Loucy (cell line): ENCODE data around the gene FBXO31.

ENCODE experiments used
- H2AFZ ChIP-seq: fragments of 200-600 bp; sonication (generic); 2 replicates; pipeline ENCODE4 v1.6.0; 2016; ENCODE audit warnings: antibody characterized with exemption, mild to moderate bottlenecking, low read length, moderate library complexity
- H3F3A ChIP-seq: fragments of 200-600 bp; 2 replicates; pipeline ENCODE4 v1.6.0; 2016; ENCODE audit warnings: antibody characterized with exemption, low read depth, mild to moderate bottlenecking
- H3K27me3 ChIP-seq: fragments of 200-600 bp; sonication (generic); 2 replicates; pipeline ENCODE4 v1.6.1; 2014; ENCODE audit warnings: low read length, mild to moderate bottlenecking; ENCODE audit not compliant: insufficient read depth, poor library complexity, severe bottlenecking
- H3K36me3 ChIP-seq: fragments of 200-600 bp; sonication (generic); 2 replicates; pipeline ENCODE4 v1.6.1; 2016; ENCODE audit warnings: low read length; ENCODE audit not compliant: insufficient read depth
- H3K4me1 ChIP-seq: fragments of 200-600 bp; sonication (generic); 2 replicates; pipeline ENCODE4 v1.5.1; 2014; ENCODE audit warnings: low read length, mild to moderate bottlenecking; ENCODE audit not compliant: insufficient read depth, poor library complexity, severe bottlenecking
- H3K4me2 ChIP-seq: fragments of 200-600 bp; sonication (generic); 2 replicates; pipeline ENCODE4 v1.6.0; 2014; ENCODE audit warnings: antibody characterized with exemption, low read length, low read depth, mild to moderate bottlenecking; ENCODE audit not compliant: poor library complexity, severe bottlenecking
- H3K4me3 ChIP-seq: fragments of 200-600 bp; sonication (generic); 2 replicates; pipeline ENCODE4 v1.5.1; 2014; ENCODE audit warnings: low read length, mild to moderate bottlenecking, mixed read lengths; ENCODE audit not compliant: poor library complexity, severe bottlenecking
- H3K79me2 ChIP-seq: fragments of 200-600 bp; sonication (generic); 2 replicates; pipeline ENCODE4 v1.6.1; 2014; ENCODE audit warnings: low read length; ENCODE audit not compliant: insufficient read depth
- H3K9ac ChIP-seq: fragments of 200-600 bp; sonication (generic); 2 replicates; pipeline ENCODE4 v1.6.0; 2014; ENCODE audit warnings: mild to moderate bottlenecking, low read depth, low read length, moderate library complexity; ENCODE audit not compliant: poor library complexity, severe bottlenecking
- H3K9me2 ChIP-seq: fragments of 200-600 bp; sonication (generic); replicated peaks from 2 replicates; pipeline ENCODE4 v1.6.1; 2016; ENCODE audit warnings: low read depth, low read length, mixed read lengths
- H3K9me3 ChIP-seq: fragments of 200-600 bp; sonication (generic); 2 replicates; pipeline ENCODE4 v1.6.1; 2014; ENCODE audit warnings: mild to moderate bottlenecking, antibody characterized with exemption, low read length, low read depth; ENCODE audit not compliant: insufficient read depth
- H4K20me1 ChIP-seq: fragments of 200-600 bp; sonication (generic); 2 replicates; pipeline ENCODE4 v1.6.0; 2014; ENCODE audit warnings: antibody characterized with exemption, low read length, mild to moderate bottlenecking; ENCODE audit not compliant: insufficient read depth, poor library complexity, severe bottlenecking
- EZH2phosphoT487 ChIP-seq: fragments of 200-600 bp; IDR thresholded peaks from 2 replicates; pipeline ENCODE4 v1.6.1; 2018; ENCODE audit warnings: antibody characterized with exemption, mild to moderate bottlenecking, moderate library complexity, borderline replicate concordance
- TF ChIP-seq, protein P1 (sequence below): fragments of 200-600 bp; sonication (generic); conservative IDR thresholded peaks from 2 replicates; pipeline ENCODE4 v1.5.1; 2014; ENCODE audit warnings: mild to moderate bottlenecking, antibody characterized with exemption, low read length

Gene FBXO31

DNA sequence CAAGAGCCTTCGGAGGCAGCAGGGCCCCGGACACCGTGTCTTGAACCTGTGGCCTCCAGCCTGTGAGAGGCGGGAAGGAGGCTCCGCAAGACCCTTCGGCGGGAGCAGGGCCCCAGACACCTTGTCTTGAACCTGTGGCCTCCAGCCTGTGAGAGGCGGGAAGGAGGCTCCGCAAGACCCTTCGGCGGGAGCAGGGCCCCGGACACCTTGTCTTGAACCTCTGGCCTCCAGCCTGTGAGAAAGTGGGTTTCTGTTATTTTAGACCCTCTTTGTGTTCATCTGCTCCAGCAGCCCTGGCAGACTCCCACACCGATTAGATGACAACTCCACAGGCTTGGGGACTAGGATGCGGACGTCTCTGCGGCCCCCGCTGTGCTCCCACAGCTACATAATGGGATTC is 30.0 kb downstream of the FBXO31 start:
- Histone ChIP-seq H3K79me2 (no peaks in the 10 kb centered on the region), H3K27me3 (no peaks in the 10 kb centered on the region), H3K9me2 (no peaks in the 10 kb centered on the region), H3K9me3 (no peaks in the 10 kb centered on the region), H4K20me1 (no peaks in the 10 kb centered on the region), H3K36me3 (peaks cover 12% of the 10 kb centered on the region; the same call in 1 of the 2 replicates), H3K4me3 (no peak overlapping the region), H3K9ac (no peak overlapping the region), H3K4me1 (no peaks in the 10 kb centered on the region), H2AFZ (no peak overlapping the region), H3K4me2 (no peak overlapping the region), H3F3A (no peaks in the 10 kb centered on the region)
- TF ChIP-seq, protein P1, sequence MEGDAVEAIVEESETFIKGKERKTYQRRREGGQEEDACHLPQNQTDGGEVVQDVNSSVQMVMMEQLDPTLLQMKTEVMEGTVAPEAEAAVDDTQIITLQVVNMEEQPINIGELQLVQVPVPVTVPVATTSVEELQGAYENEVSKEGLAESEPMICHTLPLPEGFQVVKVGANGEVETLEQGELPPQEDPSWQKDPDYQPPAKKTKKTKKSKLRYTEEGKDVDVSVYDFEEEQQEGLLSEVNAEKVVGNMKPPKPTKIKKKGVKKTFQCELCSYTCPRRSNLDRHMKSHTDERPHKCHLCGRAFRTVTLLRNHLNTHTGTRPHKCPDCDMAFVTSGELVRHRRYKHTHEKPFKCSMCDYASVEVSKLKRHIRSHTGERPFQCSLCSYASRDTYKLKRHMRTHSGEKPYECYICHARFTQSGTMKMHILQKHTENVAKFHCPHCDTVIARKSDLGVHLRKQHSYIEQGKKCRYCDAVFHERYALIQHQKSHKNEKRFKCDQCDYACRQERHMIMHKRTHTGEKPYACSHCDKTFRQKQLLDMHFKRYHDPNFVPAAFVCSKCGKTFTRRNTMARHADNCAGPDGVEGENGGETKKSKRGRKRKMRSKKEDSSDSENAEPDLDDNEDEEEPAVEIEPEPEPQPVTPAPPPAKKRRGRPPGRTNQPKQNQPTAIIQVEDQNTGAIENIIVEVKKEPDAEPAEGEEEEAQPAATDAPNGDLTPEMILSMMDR, result no peak
- no peak for TF ChIP-seq EZH2phosphoT487

DNA sequence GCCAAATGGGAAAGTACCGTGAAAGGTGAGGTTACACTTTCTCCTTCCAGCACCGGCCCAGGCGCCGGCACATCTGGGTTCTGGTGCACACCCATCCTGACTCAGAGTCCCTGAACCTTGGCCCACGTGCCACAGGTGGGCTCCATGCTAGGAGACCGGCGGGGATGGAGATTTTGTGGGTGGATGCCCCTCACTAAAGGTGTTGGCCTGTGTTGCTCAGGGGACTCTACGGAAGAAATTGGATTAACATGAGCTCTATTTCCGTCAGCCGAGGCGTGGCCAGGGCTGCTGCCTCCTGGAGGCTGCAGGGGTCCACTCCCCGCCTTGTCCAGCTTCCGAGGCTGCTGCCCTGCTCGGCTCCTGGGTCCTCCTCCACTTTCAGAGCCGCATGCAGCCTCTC is 30.8 kb downstream of the FBXO31 start:
- Histone ChIP-seq H3K9me3 (no peaks in the 10 kb centered on the region), H3K4me3 (no peak overlapping the region), H3K36me3 (peaks cover 6% of the 10 kb centered on the region; the same call in 1 of the 2 replicates), H3K4me1 (no peaks in the 10 kb centered on the region), H3K27me3 (no peaks in the 10 kb centered on the region), H3K4me2 (no peak overlapping the region), H2AFZ (no peak overlapping the region), H3F3A (no peaks in the 10 kb centered on the region), H3K9me2 (no peaks in the 10 kb centered on the region), H4K20me1 (no peaks in the 10 kb centered on the region), H3K9ac (no peak overlapping the region), H3K79me2 (no peaks in the 10 kb centered on the region)
- TF ChIP-seq EZH2phosphoT487, result no peak
- TF ChIP-seq, protein P1, result no peak

DNA sequence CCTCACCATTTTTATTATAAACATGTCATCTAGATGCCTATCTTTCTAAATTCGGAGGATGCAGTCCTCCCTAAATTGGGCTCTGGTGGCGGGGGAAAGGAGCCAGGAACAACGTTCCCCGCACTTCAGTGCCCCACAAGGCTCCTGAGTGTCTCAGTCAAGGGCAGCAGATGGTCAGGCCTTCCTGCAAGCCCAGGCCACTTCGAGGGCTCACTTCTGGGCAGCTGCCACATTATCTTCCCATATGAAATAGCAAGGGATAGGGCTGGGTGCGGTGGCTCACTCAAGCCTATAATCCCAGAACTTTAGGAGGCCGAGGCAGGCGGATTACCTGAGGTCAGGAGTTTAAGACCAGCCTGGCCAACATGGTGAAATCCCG is 32.3 kb downstream of the FBXO31 start:
- Histone ChIP-seq H3K27me3 (no peaks in the 10 kb centered on the region), H4K20me1 (no peaks in the 10 kb centered on the region), H3K36me3 (peaks cover 10% of the 10 kb centered on the region; the same call in 1 of the 2 replicates), H3F3A (no peaks in the 10 kb centered on the region), H3K4me3 (no peak overlapping the region), H3K4me1 (no peaks in the 10 kb centered on the region), H3K9ac (no peak overlapping the region), H3K4me2 (no peak overlapping the region), H3K79me2 (no peaks in the 10 kb centered on the region), H3K9me3 (no peaks in the 10 kb centered on the region), H2AFZ (no peak overlapping the region), H3K9me2 (no peaks in the 10 kb centered on the region)
- TF ChIP-seq EZH2phosphoT487, result no peak
- TF ChIP-seq, protein P1, result no peak
